ENCODE results near the gene AAR2. TPM values are rescaled to one million over a fixed set of nuclear protein-coding genes. Genes with fewer than 3 reads are reported as not detected.

AAR2 gene
- total RNA-seq, 2 experiments from 2014 or later = 30.0 to 30.5 TPM

- H3K27me3 Mint-ChIP-seq = peaks cover 69% of the 10 kb centered on the region
- DNase-seq = no peak
- H3K9me3 Mint-ChIP-seq = no peaks in the 10 kb centered on the region
- H3K36me3 Mint-ChIP-seq = no peaks in the 10 kb centered on the region
- no peak overlapping the region for H3K27ac Mint-ChIP-seq
- peak overlapping the region; percentile 8 for H3K4me3 Mint-ChIP-seq
- H3K4me1 Mint-ChIP-seq = no peaks in the 10 kb centered on the region
Measured at GRCh38 chr20:36304786-36305495, 68.7 kb downstream of the AAR2 start.

GRCh38 chr20:36305602-36306551, 69.6 kb downstream of the AAR2 start, which contains the start of gene DLGAP4:
Gene DLGAP4, plus strand, starts transcription at chr20:36306339. Its CDS starts 125,379 bp downstream, at chr20:36431718.
- Mint-ChIP-seq H3K27ac (no peak within 1 kb of the TSS), H3K27me3 (peaks cover 69% of the 10 kb centered on the region), H3K4me3 (peak within 1 kb of the TSS; percentile 53), H3K4me1 (no peaks in the 10 kb centered on the region), H3K9me3 (no peaks in the 10 kb centered on the region), H3K36me3 (no peaks in the 10 kb centered on the region)
- DNase-seq = no peak

Other genes starting within 250 kb of the AAR2 start
- under 1 TPM; 0.84 to 0.99 TPM for gene EPB41L1, start 81.7 kb upstream of the AAR2 start, total RNA-seq
- gene DLGAP4, start 69.9 kb downstream of the AAR2 start, total RNA-seq = 10 to 100 TPM; 10.5 to 14.6 TPM

All from activated naive CD8-positive, alpha-beta T cell treated with anti-CD3 and anti-CD28 coated beads for 36 hours (primary cell).